HepG2 (cell line): ENCODE data around the gene LRP5. TPM values are rescaled to one million over a fixed set of nuclear protein-coding genes. Genes with fewer than 3 reads are reported as not detected.

Experiments
- ATAC-seq: fragments of 200-7000 bp; cut with Tn5 transposase; 3 replicates; pipeline ENCODE4 v1.9.1; 2020; ENCODE audit warnings: mild to moderate bottlenecking, moderate library complexity
- BruUV-seq: library from RNA; stranded (reverse); fragments of 400-500 nt; replicated peaks from 2 replicates; lab custom pipeline; 2021; lab: Mats Ljungman, UMichigan
- CTCF ChIA-PET: fragments of 300-600 bp; formaldehyde crosslinking; extraction: SDS; loops from one replicate; lab custom pipeline; 2021; ENCODE audit warnings: low total read pairs, inconsistent platforms, low intra/inter-chr PET ratio; lab: Yijun Ruan, JAX
- POLR2A ChIA-PET: fragments of 350-600 bp; sonication (Branson Sonifier 250); formaldehyde crosslinking; loops from one replicate; lab custom pipeline; 2020; ENCODE audit warnings: antibody characterized with exemption, inconsistent platforms; lab: Yijun Ruan, JAX
- DNase-seq: peaks from one replicate; pipeline ENCODE4 v3.0.0-alpha.2; 2015; ENCODE audit warnings: low spot score
- FAIRE-seq: peaks from 3 replicates; lab custom pipeline; 2011; peaks lifted over from hg19 to GRCh38; lab: Jason Lieb, UNC
- H2AFZ ChIP-seq: one replicate; pipeline ENCODE4 v1.6.1; 2011; ENCODE audit warnings: low read length, inconsistent platforms
- H3K27ac ChIP-seq: fragments of 300-600 bp; 3 replicates; pipeline ENCODE4 v1.8.0; 2011; ENCODE audit warnings: mixed run types, mild to moderate bottlenecking, mixed read lengths, low read length, inconsistent platforms; ENCODE audit not compliant: insufficient read depth; ENCODE audit errors: extremely low read length
- H3K27me3 ChIP-seq, 2 experiments: fragments of 200-600 bp in 1 of 2; 2 replicates in 1 of 2; 3 replicates in 1 of 2; pipeline versions ENCODE4 v1.6.0 to v1.8.0; 2011; ENCODE audit warnings: low read length in 2 of 2, mild to moderate bottlenecking in 2 of 2, moderate library complexity in 2 of 2, inconsistent platforms in 1 of 2; ENCODE audit not compliant: insufficient read depth in 2 of 2, control insufficient read depth in 1 of 2
- H3K36me3 ChIP-seq, 2 experiments: fragments of 200-600 bp in 1 of 2; replicated peaks in 1 of 2; 2 replicates in 1 of 2; 3 replicates in 1 of 2; pipeline versions ENCODE4 v1.5.1 to v1.8.0; 2011; ENCODE audit warnings: low read length in 2 of 2, inconsistent platforms in 1 of 2; ENCODE audit not compliant: insufficient read depth in 2 of 2, control insufficient read depth in 1 of 2
- H3K4me1 ChIP-seq: 2 replicates; pipeline ENCODE4 v1.5.1; 2012; ENCODE audit warnings: low read length, inconsistent platforms; ENCODE audit not compliant: insufficient read depth
- H3K4me2 ChIP-seq: 2 replicates; pipeline ENCODE4 v1.6.0; 2011; ENCODE audit warnings: low read depth, low read length, inconsistent platforms
- H3K4me3 ChIP-seq, 3 experiments: fragments of 200-600 bp in 1 of 3; sonication (generic), shearing (Covaris generic) in 1 of 3; replicated peaks in 1 of 3; 2 replicates each; pipeline ENCODE4 v1.5.1; 2011 to 2016; ENCODE audit warnings: low read length in 3 of 3, inconsistent platforms in 2 of 3, low read depth in 2 of 3, mild to moderate bottlenecking in 2 of 3, control low read depth in 1 of 3, mixed read lengths in 1 of 3; ENCODE audit not compliant: insufficient read depth in 1 of 3
- H3K79me2 ChIP-seq: one replicate; pipeline ENCODE4 v1.6.1; 2011; ENCODE audit warnings: low read length, inconsistent platforms; ENCODE audit not compliant: insufficient read depth
- H3K9ac ChIP-seq: 2 replicates; pipeline ENCODE4 v1.6.0; 2011; ENCODE audit warnings: mild to moderate bottlenecking, low read depth, low read length, inconsistent platforms; ENCODE audit not compliant: insufficient read depth
- H3K9me3 ChIP-seq: 2 replicates; pipeline ENCODE4 v1.5.1; 2012; ENCODE audit warnings: mild to moderate bottlenecking, low read length
- H4K20me1 ChIP-seq: 2 replicates; pipeline ENCODE4 v1.6.0; 2011; ENCODE audit warnings: inconsistent platforms, mild to moderate bottlenecking, low read length, moderate library complexity; ENCODE audit not compliant: insufficient read depth
- AGO2 ChIP-seq: fragments of 200-400 bp; formaldehyde crosslinking; optimal IDR thresholded peaks from 2 replicates; pipeline ENCODE3; 2017; ENCODE audit warnings: mild to moderate bottlenecking, low read depth, low read length, moderate library complexity
- ATF5 ChIP-seq: sonication (generic); formaldehyde crosslinking; IDR thresholded peaks from 2 replicates; pipeline ENCODE4 v1.4.0; 2020; ENCODE audit warnings: mild to moderate bottlenecking, low read depth, missing genetic modification reagents
- JUND ChIP-seq: sonication (generic); formaldehyde crosslinking; IDR thresholded peaks from 2 replicates; pipeline ENCODE4 v1.8.0; 2022; ENCODE audit warnings: mild to moderate bottlenecking, missing genetic modification reagents
- MBD4 ChIP-seq: IDR thresholded peaks from 2 replicates; pipeline ENCODE4 v1.6.1; 2012; ENCODE audit warnings: low read length, inconsistent platforms, borderline replicate concordance
- ONECUT2 ChIP-seq: sonication (generic); formaldehyde crosslinking; IDR thresholded peaks from 2 replicates; pipeline ENCODE4 v1.4.0; 2020; ENCODE audit warnings: missing genetic modification reagents
- ZBED4 ChIP-seq: sonication (generic); formaldehyde crosslinking; IDR thresholded peaks from 2 replicates; pipeline ENCODE4 v1.4.0; 2020; ENCODE audit warnings: missing genetic modification reagents, borderline replicate concordance
- ZEB1 ChIP-seq: IDR thresholded peaks from 2 replicates; pipeline ENCODE4 v1.6.1; 2012; ENCODE audit warnings: mild to moderate bottlenecking, low read depth, inconsistent platforms; ENCODE audit not compliant: insufficient replicate concordance
- ZNF576 ChIP-seq: sonication (generic); formaldehyde crosslinking; IDR thresholded peaks from 2 replicates; pipeline ENCODE4 v1.4.0; 2020; ENCODE audit warnings: mild to moderate bottlenecking, missing genetic modification reagents
- ZNF614 ChIP-seq: IDR thresholded peaks from 2 replicates; pipeline ENCODE4 v1.6.1; 2018; ENCODE audit warnings: missing biosample characterization, missing genetic modification reagents, inconsistent platforms, borderline replicate concordance
- ZNF687 ChIP-seq: sonication (generic); formaldehyde crosslinking; IDR thresholded peaks from 2 replicates; pipeline ENCODE4 v1.5.1; 2020; ENCODE audit warnings: mild to moderate bottlenecking, missing genetic modification reagents, moderate library complexity
- ZNF704 ChIP-seq: sonication (generic); formaldehyde crosslinking; IDR thresholded peaks from 2 replicates; pipeline ENCODE4 v1.8.1; 2023; ENCODE audit warnings: mild to moderate bottlenecking, inconsistent platforms, moderate library complexity, missing genetic modification reagents, borderline replicate concordance
- WGBS: methylation state at CpG from one replicate; pipeline ENCODE4 v1.1.6; 2017; ENCODE audit warnings: low lambda C conversion rate; 5-methylcytosine and 5-hydroxymethylcytosine counted together
- in situ Hi-C: cut with HindIII; loops from 2 replicates; pipeline ENCODE4 v1.10.0; 2017; ENCODE audit warnings: low pct_unique_long_range_greater_than_20kb; ENCODE audit not compliant: extremely low pct_ligation_motif_present
- intact Hi-C: fragments of 100-400 bp; cut with micrococcal nuclease; formaldehyde crosslinking; loops from one replicate; pipeline ENCODE4 v1.10.0; 2022; ENCODE audit not compliant: unreplicated experiment
- polyA plus RNA-seq, 8 experiments: library from polyadenylated mRNA; depleted of rRNA in 3 of 8; stranded (reverse) in 7 of 8; unstranded in 1 of 8; fragments of >200 nt; fragmentation: Illumina TruSeq in 4 of 8; extraction: Trizol in 4 of 8; gene quantifications; 2 replicates each; pipeline versions ENCODE4 v1.2.1 to v1.2.3, GENCODE V29; 2011 to 2016; ENCODE audit warnings: low read depth in 4 of 8, missing spikeins in 1 of 8, mixed read lengths in 1 of 8; ENCODE audit not compliant: insufficient read depth in 1 of 8
- total RNA-seq, 5 experiments: library from RNA; depleted of rRNA; stranded (reverse); fragments of >200 nt; fragmentation: Illumina TruSeq; extraction: Trizol; gene quantifications; 2 replicates each; pipeline ENCODE4 v1.2.3, GENCODE V29; 2016; ENCODE audit warnings: low read depth in 1 of 5

Gene LRP5
- total and polyA plus RNA-seq, 2 of the 13 experiments (the other 11 are each of a cell fraction or from before 2014, with no cell fraction given), result 40.4 to 64.0 TPM

- ChIA-PET POLR2A (no interaction called here), CTCF (no interaction called here)
- Histone ChIP-seq H3K9me3 (no peaks in the 10 kb centered on the region), H3K79me2 (peaks cover 27% of the 10 kb centered on the region), H2AFZ (no peak overlapping the region), H3K27me3 (no peaks in the 10 kb centered on the region), H3K27ac (no peak overlapping the region), H3K36me3 (peaks cover 7 to 39% of the 10 kb centered on the region in 2 experiments; a peak in 4 of 5 replicates), H3K4me1 (peaks cover 67% of the 10 kb centered on the region), H3K4me3 (no peak overlapping the region), H3K4me2 (no peak overlapping the region), H4K20me1 (peaks cover 49% of the 10 kb centered on the region), H3K9ac (no peak overlapping the region)
- BruUV-seq, result no TSS peak
- in situ Hi-C loops (no loop called here), intact Hi-C loops (no loop called here)
- FAIRE-seq (no peak), ATAC-seq (no peak), DNase-seq (no peak)
- WGBS, result 89% methylated on average over 7 of the region's 12 CpGs
- TF ChIP-seq ONECUT2 (CRISPR knock-in tag) (no peak), ZBED4 (no peak), AGO2 (peak; percentile 14), ZNF614 (CRISPR knock-in tag) (no peak), JUND (CRISPR knock-in tag) (no peak), ZEB1 (no peak), ZNF687 (peak; percentile 27; the same call in 1 of the 2 replicates), ZNF704 (CRISPR knock-in tag) (no peak), ATF5 (CRISPR knock-in tag) (no peak), ZNF576 (no peak), MBD4 (no peak)
Observed at GRCh38 chr11:68377389-68377795, 65.0 kb downstream of the LRP5 start.
